Mesenchymal stem cell (in vitro differentiated cells and primary cell): ENCODE results near the gene GMCL2.
A peak's percentile ranks its signal among the peaks of the same experiment; 100 is the strongest.

ENCODE experiments used
- DNase-seq: peaks from one replicate; pipeline ENCODE4 v3.0.0-alpha.2; 2013
- H2AFZ ChIP-seq: one replicate; pipeline ENCODE4 v1.6.1; 2013; ENCODE audit warnings: low read depth, mild to moderate bottlenecking, control low read depth, inconsistent platforms, low read length, moderate library complexity
- H2AK5ac ChIP-seq: 2 replicates; pipeline ENCODE4 v1.6.1; 2013; ENCODE audit warnings: low read length, moderate library complexity, mild to moderate bottlenecking, inconsistent platforms; ENCODE audit not compliant: severe bottlenecking
- H2BK120ac ChIP-seq: one replicate; pipeline ENCODE4 v1.6.1; 2013; ENCODE audit warnings: low read depth, mild to moderate bottlenecking, inconsistent platforms, low read length, moderate library complexity
- H2BK12ac ChIP-seq, 2 experiments: one replicate each; pipeline ENCODE4 v1.6.1; 2013; ENCODE audit warnings: inconsistent platforms in 2 of 2, low read length in 2 of 2, mild to moderate bottlenecking in 2 of 2, moderate library complexity in 2 of 2, control low read depth in 1 of 2
- H2BK15ac ChIP-seq: one replicate; pipeline ENCODE4 v1.6.1; 2013; ENCODE audit warnings: mild to moderate bottlenecking, low read depth, inconsistent platforms; ENCODE audit not compliant: poor library complexity, severe bottlenecking
- H2BK5ac ChIP-seq: 2 replicates; pipeline ENCODE4 v1.6.1; 2013; ENCODE audit warnings: low read depth, mild to moderate bottlenecking, low read length, control low read depth, inconsistent platforms; ENCODE audit not compliant: poor library complexity, severe bottlenecking
- H3K14ac ChIP-seq, 2 experiments: one replicate each; pipeline ENCODE4 v1.6.1; 2013; ENCODE audit warnings: inconsistent platforms in 2 of 2, low read length in 2 of 2, control low read depth in 1 of 2, mild to moderate bottlenecking in 1 of 2, moderate library complexity in 1 of 2
- H3K18ac ChIP-seq, 2 experiments: one replicate each; pipeline ENCODE4 v1.6.1; 2013; ENCODE audit warnings: inconsistent platforms in 2 of 2, low read length in 2 of 2, control low read depth in 1 of 2, low read depth in 1 of 2, mild to moderate bottlenecking in 1 of 2
- H3K23ac ChIP-seq, 2 experiments: one replicate each; pipeline ENCODE4 v1.6.1; 2013; ENCODE audit warnings: inconsistent platforms in 2 of 2, low read length in 2 of 2, mild to moderate bottlenecking in 2 of 2, moderate library complexity in 2 of 2, control low read depth in 1 of 2
- H3K27ac ChIP-seq: 2 replicates; pipeline ENCODE4 v1.5.1; 2013; ENCODE audit warnings: mild to moderate bottlenecking, moderate library complexity, low read length, control low read depth, inconsistent platforms; ENCODE audit not compliant: poor library complexity, severe bottlenecking
- H3K27me3 ChIP-seq, 2 experiments: 2 replicates each; pipeline versions ENCODE4 v1.6.1 to v1.7.0; 2013; ENCODE audit warnings: low read length in 2 of 2, mild to moderate bottlenecking in 2 of 2, moderate library complexity in 2 of 2, control low read depth in 1 of 2, inconsistent platforms in 1 of 2; ENCODE audit not compliant: control insufficient read depth in 1 of 2, insufficient read depth in 1 of 2
- H3K36me3 ChIP-seq, 2 experiments: 2 replicates each; pipeline versions ENCODE4 v1.6.1 to v1.7.0; 2013; ENCODE audit warnings: low read length in 2 of 2, control low read depth in 1 of 2, inconsistent platforms in 1 of 2, low read depth in 1 of 2, mild to moderate bottlenecking in 1 of 2; ENCODE audit not compliant: insufficient read depth in 2 of 2, control insufficient read depth in 1 of 2
- H3K4ac ChIP-seq, 2 experiments: one replicate each; pipeline ENCODE4 v1.6.1; 2013; ENCODE audit warnings: inconsistent platforms in 2 of 2, low read length in 2 of 2, mild to moderate bottlenecking in 2 of 2, moderate library complexity in 2 of 2, control low read depth in 1 of 2, low read depth in 1 of 2
- H3K4me1 ChIP-seq: 2 replicates; pipeline ENCODE4 v1.6.1; 2013; ENCODE audit warnings: low read depth, low read length, control low read depth; ENCODE audit not compliant: control insufficient read depth, insufficient read depth
- H3K4me2 ChIP-seq: 2 replicates; pipeline ENCODE4 v1.6.1; 2013; ENCODE audit warnings: low read length, mild to moderate bottlenecking, inconsistent platforms; ENCODE audit not compliant: poor library complexity, severe bottlenecking
- H3K4me3 ChIP-seq, 2 experiments: 2 replicates each; pipeline versions ENCODE4 v1.5.1 to v1.7.0; 2013; ENCODE audit warnings: low read length in 2 of 2, mild to moderate bottlenecking in 2 of 2, control low read depth in 1 of 2, low read depth in 1 of 2; ENCODE audit not compliant: insufficient read depth in 1 of 2
- H3K79me1 ChIP-seq: replicated peaks from 2 replicates; pipeline ENCODE4 v1.6.1; 2013; ENCODE audit warnings: mild to moderate bottlenecking, control low read depth, low read length, inconsistent platforms; ENCODE audit not compliant: poor library complexity, severe bottlenecking
- H3K9ac ChIP-seq: 2 replicates; pipeline ENCODE4 v1.7.0; 2013; ENCODE audit warnings: mild to moderate bottlenecking, low read length, moderate library complexity
- H3K9me3 ChIP-seq: 2 replicates; pipeline ENCODE4 v1.7.0; 2013; ENCODE audit warnings: mild to moderate bottlenecking, low read length; ENCODE audit not compliant: control insufficient read depth
- H4K8ac ChIP-seq: one replicate; pipeline ENCODE4 v1.6.1; 2013; ENCODE audit warnings: inconsistent platforms, mild to moderate bottlenecking, low read length, moderate library complexity
- H4K91ac ChIP-seq: one replicate; pipeline ENCODE4 v1.6.1; 2013; ENCODE audit warnings: mild to moderate bottlenecking, low read length, inconsistent platforms
- WGBS: methylation state at CpG from one replicate; pipeline ENCODE4 v1.1.7; 2013; ENCODE audit warnings: mixed read lengths; 5-methylcytosine and 5-hydroxymethylcytosine counted together

Gene GMCL2

GRCh38 chr5:178176791-178177190, 10.4 kb downstream of the GMCL2 start:
- H3K36me3 ChIP-seq: no peaks in the 10 kb centered on the region
- no peak for DNase-seq
- no peak overlapping the region for H3K27ac ChIP-seq
- no peaks in the 10 kb centered on the region for H3K79me1 ChIP-seq
- no peak overlapping the region for H2AK5ac ChIP-seq
- H2BK5ac ChIP-seq: no peak overlapping the region
- H3K9ac ChIP-seq: no peak overlapping the region
- H3K4me3 ChIP-seq: no peak overlapping the region
- no peak overlapping the region for H3K4ac ChIP-seq
- H2BK15ac ChIP-seq: no peak overlapping the region
- H4K8ac ChIP-seq: no peak overlapping the region
- H3K18ac ChIP-seq: no peak overlapping the region
- no peak overlapping the region for H2BK12ac ChIP-seq
- no peak overlapping the region for H3K14ac ChIP-seq
- no peak overlapping the region for H2AFZ ChIP-seq
- peaks cover 11% of the 10 kb centered on the region for H3K9me3 ChIP-seq
- peaks cover 0 to 2% of the 10 kb centered on the region in 2 experiments for H3K27me3 ChIP-seq
- no peak overlapping the region for H4K91ac ChIP-seq
- no peak overlapping the region for H2BK120ac ChIP-seq
- no peaks in the 10 kb centered on the region for H3K4me1 ChIP-seq
- H3K4me2 ChIP-seq: no peak overlapping the region
- H3K23ac ChIP-seq: no peak overlapping the region
- WGBS: 90% methylated on average over 5 of the region's 6 CpGs

GRCh38 chr5:178174456-178174855, 12.7 kb downstream of the GMCL2 start:
- Histone ChIP-seq H3K27me3 (peaks cover 10 to 12% of the 10 kb centered on the region in 2 experiments), H2BK15ac (no peak overlapping the region), H3K4ac (no peak overlapping the region), H3K4me1 (no peaks in the 10 kb centered on the region), H3K4me2 (no peak overlapping the region), H4K8ac (no peak overlapping the region), H3K4me3 (no peak overlapping the region), H3K36me3 (no peaks in the 10 kb centered on the region), H3K27ac (no peak overlapping the region), H3K14ac (no peak overlapping the region), H3K9ac (no peak overlapping the region), H2AK5ac (no peak overlapping the region), H4K91ac (no peak overlapping the region), H3K18ac (no peak overlapping the region), H3K23ac (no peak overlapping the region), H3K9me3 (peaks cover 2% of the 10 kb centered on the region), H3K79me1 (no peaks in the 10 kb centered on the region), H2BK12ac (no peak overlapping the region), H2BK5ac (no peak overlapping the region), H2BK120ac (no peak overlapping the region), H2AFZ (no peak overlapping the region)
- DNase-seq: no peak
- 91% methylated on average over 1 of the region's 3 CpGs for WGBS

GRCh38 chr5:178170455-178170854, 16.7 kb downstream of the GMCL2 start:
- H3K4ac ChIP-seq: no peak overlapping the region
- no peak overlapping the region for H3K27ac ChIP-seq
- H2BK5ac ChIP-seq: no peak overlapping the region
- no peak overlapping the region for H3K4me2 ChIP-seq
- no peaks in the 10 kb centered on the region for H3K9me3 ChIP-seq
- H3K9ac ChIP-seq: no peak overlapping the region
- no peak overlapping the region for H3K18ac ChIP-seq
- H4K91ac ChIP-seq: no peak overlapping the region
- H2BK15ac ChIP-seq: no peak overlapping the region
- no peak overlapping the region for H2BK12ac ChIP-seq
- H4K8ac ChIP-seq: no peak overlapping the region
- H2AFZ ChIP-seq: no peak overlapping the region
- DNase-seq: no peak
- H3K79me1 ChIP-seq: no peaks in the 10 kb centered on the region
- 87% methylated on average over 1 of the region's 2 CpGs for WGBS
- no peak overlapping the region for H3K4me3 ChIP-seq
- H3K27me3 ChIP-seq: peaks cover 16 to 30% of the 10 kb centered on the region in 2 experiments
- H3K14ac ChIP-seq: no peak overlapping the region
- no peak overlapping the region for H3K23ac ChIP-seq
- no peak overlapping the region for H2BK120ac ChIP-seq
- no peaks in the 10 kb centered on the region for H3K4me1 ChIP-seq
- no peaks in the 10 kb centered on the region for H3K36me3 ChIP-seq
- no peak overlapping the region for H2AK5ac ChIP-seq

- H4K8ac ChIP-seq: no peak overlapping the region
- H3K4me2 ChIP-seq: no peak overlapping the region
- no peak overlapping the region for H2AK5ac ChIP-seq
These were observed 21.6 kb downstream of the GMCL2 start for GRCh38 chr5:178165581-178165980.

More at GRCh38 chr5:178165581-178165980, 21.6 kb downstream of the GMCL2 start:
- H3K27me3 ChIP-seq: peaks cover 25 to 52% of the 10 kb centered on the region in 2 experiments
- H2BK12ac ChIP-seq: peak overlapping the region in 1 of 2 experiments; percentile 19
- no peak overlapping the region for H3K14ac ChIP-seq
- H2BK120ac ChIP-seq: no peak overlapping the region
- WGBS: 96% methylated on average over 38 of the region's 38 CpGs
- H2BK5ac ChIP-seq: no peak overlapping the region
- DNase-seq: no peak
- H3K36me3 ChIP-seq: no peaks in the 10 kb centered on the region
- H3K4me1 ChIP-seq: peaks cover 8% of the 10 kb centered on the region
- no peaks in the 10 kb centered on the region for H3K9me3 ChIP-seq
- no peak overlapping the region for H3K4ac ChIP-seq
- H2AFZ ChIP-seq: no peak overlapping the region
- no peak overlapping the region for H3K23ac ChIP-seq
- peak overlapping the region in 1 of 2 experiments; percentile 35 for H3K4me3 ChIP-seq
- H2BK15ac ChIP-seq: no peak overlapping the region
- H3K18ac ChIP-seq: no peak overlapping the region
- H3K79me1 ChIP-seq: no peaks in the 10 kb centered on the region
- no peak overlapping the region for H3K9ac ChIP-seq
- H4K91ac ChIP-seq: no peak overlapping the region
- H3K27ac ChIP-seq: no peak overlapping the region
